NCI-H2196 (cell line): ENCODE results near the gene SYCN.

Source experiments
- DNase-seq: peaks from one replicate; lab custom pipeline; 2025; ENCODE audit not compliant: unreplicated experiment; lab: John Stamatoyannopoulos, UW

Gene SYCN

DNA sequence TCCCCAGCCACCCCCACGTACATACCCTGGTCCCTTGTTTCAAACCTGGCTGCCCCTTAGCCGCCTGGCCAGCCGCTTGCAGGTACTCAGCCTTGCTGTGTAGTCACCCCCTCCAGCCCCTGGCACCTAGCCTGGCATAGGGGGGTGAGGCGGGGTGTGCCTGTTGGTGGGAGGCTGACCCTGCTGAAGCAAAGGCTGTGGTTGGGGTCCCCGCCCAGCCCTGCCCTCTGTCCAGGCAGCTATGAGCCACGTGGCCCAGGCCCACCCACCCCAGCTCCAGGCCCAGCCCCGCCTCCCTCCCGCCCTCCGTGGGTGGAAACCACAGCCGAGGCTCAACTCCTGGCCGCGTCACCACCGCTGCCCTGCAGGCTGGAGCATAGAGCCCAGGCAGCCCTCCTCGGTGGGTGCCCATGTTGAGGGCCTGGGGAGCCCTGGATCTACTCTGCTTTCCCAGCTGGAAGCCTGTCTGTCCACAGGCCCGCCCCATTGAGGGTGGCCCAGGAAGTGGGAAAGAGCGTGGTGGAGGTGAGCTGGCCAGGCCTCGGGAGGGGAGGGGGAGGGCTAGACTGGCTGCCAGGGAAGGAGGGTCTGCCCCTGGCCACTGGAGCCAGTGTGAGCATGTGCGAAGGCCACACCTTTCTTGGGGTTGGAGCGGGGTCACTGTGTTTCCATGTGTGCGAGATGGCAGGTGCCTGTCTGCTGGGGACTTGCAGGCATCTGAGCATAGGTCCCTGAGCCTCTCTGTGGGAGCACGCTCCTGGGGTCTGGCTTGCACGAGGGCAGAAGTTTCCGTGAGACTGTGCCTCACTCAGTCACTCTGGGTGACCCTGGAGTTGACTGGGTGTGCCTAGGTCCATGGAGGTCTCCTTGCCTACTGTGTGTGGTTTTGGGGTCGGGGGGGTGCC lies 47.5 kb downstream of the SYCN start:
- DNase-seq = no peak

DNA sequence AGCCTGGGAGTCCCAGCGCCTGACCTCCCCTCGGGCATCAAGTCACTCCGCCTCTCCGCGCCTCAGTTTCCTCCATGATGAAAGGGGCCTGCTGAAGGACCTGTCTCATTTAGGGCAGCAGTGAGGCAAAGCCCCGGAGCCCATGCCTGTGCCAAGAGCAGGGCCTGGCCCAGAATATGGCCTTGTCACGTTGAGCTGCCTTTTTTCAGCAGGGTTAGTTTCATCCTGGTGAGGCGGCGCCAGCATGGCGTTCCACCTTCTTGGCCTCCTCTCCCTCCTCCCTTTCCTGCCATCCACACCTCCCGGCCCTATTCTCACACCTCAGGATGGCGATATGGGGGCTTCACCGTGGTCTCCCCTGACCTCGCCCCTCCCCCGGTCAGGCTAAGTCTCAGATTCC lies 48.3 kb downstream of the SYCN start:
- DNase-seq = no peak

DNA sequence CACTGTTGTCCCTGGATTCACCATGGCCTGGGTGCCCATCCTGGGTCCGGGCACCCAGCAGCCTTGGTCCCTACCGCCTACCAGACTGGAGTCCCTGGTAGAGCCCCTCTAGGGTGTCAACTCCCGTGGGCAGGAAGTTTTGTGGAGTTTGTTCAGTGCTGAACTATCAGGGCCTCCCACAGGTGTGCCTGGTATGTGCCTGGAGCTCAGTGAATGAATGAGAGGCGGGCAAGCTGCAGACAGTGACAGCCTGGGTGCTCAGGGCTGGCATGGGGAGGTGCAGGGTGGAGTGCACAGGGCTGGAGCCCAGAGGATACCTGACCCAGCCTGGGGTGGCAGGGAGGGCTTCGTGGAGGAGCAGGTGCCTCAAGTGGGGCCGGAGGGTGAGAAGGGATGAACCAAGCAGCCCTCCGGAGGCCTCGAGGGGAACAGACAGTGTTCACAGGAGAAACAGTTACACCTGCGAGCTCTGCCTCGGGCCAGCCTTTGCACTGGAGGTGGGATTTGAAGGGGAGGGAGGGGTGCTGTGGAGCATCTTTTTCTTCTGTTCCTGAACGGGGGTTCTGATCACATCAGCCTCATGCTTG lies 48.9 kb downstream of the SYCN start:
- no peak for DNase-seq

DNA sequence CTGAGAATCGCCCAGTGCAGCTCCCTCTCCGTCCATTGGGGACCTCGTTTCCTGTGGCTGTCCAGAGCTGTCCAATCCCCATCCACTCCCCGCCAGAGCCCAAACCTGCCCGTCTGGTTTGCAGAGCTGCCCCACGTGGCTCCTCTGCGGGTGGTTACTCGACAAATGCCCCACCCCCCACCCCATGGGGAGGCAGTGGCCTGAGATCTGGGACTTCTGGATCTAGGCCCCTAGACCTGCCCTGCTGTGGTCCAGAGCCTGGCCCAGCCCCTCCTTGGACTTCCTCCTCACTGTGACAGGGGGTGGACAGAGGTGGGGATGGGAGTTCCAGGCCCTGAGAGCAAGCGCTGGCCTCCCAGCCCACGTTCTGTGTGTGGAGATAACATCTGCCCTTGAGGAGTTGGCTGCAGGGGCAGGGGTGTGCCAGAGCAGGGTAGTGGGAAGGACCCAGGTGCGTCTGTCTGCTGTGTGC lies 49.4 kb downstream of the SYCN start:
- no peak for DNase-seq

DNA sequence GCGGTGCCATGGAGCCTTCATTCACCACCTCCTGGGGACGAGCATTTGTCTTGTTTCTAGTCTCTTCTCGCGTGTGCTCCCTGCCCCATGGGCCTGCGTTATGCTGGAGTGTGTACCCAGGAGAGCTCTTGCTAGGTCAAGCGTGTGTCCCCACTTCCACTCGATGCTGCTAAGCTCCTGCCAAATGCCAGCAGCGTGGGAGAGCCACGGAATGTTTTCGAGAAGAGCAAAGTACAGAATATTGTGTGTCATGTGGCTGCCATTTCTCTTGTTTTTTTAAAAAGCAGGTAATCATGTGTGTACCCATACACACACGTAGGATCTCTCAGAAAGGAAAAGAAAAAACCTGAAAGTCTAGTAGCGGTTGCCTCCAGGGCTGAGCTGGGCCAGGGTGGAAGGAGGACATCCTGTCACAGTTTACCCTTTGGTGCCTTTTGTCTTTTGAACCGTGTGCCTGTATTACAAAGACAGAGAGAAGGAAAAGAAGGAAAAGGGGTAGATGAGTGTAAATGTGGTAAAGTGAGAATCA lies 49.9 kb downstream of the SYCN start:
- DNase-seq = no peak
